SK-N-SH (cell line): ENCODE results near the gene ADNP2. TPM values are rescaled to one million over a fixed set of nuclear protein-coding genes. Genes with fewer than 3 reads are reported as not detected.
A peak's percentile ranks its signal among the peaks of the same experiment; 100 is the strongest.

Source experiments
- CTCF ChIA-PET: fragments of 300-600, 350-600 bp; formaldehyde crosslinking; extraction: SDS; loops from one replicate; lab custom pipeline; 2021; lab: Yijun Ruan, JAX
- POLR2A ChIA-PET: fragments of 350-600 bp; sonication (Branson Sonifier 250); formaldehyde crosslinking; extraction: SDS; loops from one replicate; lab custom pipeline; 2020; ENCODE audit warnings: antibody characterized with exemption, inconsistent platforms; lab: Yijun Ruan, JAX
- DNase-seq: peaks from one replicate; pipeline ENCODE4 v3.0.0; 2012
- H2AFZ ChIP-seq: fragments of 200-600 bp; sonication (generic); 2 replicates; pipeline ENCODE4 v1.8.1; 2016; ENCODE audit warnings: antibody characterized with exemption, mild to moderate bottlenecking, low read depth
- H3F3A ChIP-seq: fragments of 200-600 bp; sonication (generic); replicated peaks from 2 replicates; pipeline ENCODE3; 2016; ENCODE audit warnings: antibody characterized with exemption, mild to moderate bottlenecking; ENCODE audit not compliant: insufficient read depth
- H3K27ac ChIP-seq, 2 experiments: fragments of 200-500 bp in 1 of 2; fragments of 200-600 bp in 1 of 2; sonication (Bioruptor generic) in 1 of 2; sonication (generic), shearing (Covaris generic) in 1 of 2; 2 replicates each; pipeline versions ENCODE4 v1.5.1 to v1.6.1; 2014 to 2016; ENCODE audit warnings: low read depth in 2 of 2, inconsistent platforms in 1 of 2, low read length in 1 of 2, mild to moderate bottlenecking in 1 of 2, mixed read lengths in 1 of 2
- H3K27me3 ChIP-seq: fragments of 200-600 bp; sonication (generic), shearing (Covaris generic); 2 replicates; pipeline ENCODE4 v1.6.1; 2016; ENCODE audit warnings: mixed run types; ENCODE audit not compliant: insufficient read depth
- H3K36me3 ChIP-seq, 2 experiments: fragments of 200-500 bp in 1 of 2; fragments of 200-600 bp in 1 of 2; sonication (Bioruptor generic) in 1 of 2; sonication (generic) in 1 of 2; replicated peaks in 1 of 2; 2 replicates each; pipeline versions ENCODE3 to v1.5.1; 2014 to 2016; ENCODE audit warnings: low read length in 1 of 2, mild to moderate bottlenecking in 1 of 2; ENCODE audit not compliant: insufficient read depth in 2 of 2, control insufficient read depth in 1 of 2
- H3K4me1 ChIP-seq, 2 experiments: fragments of 200-500 bp in 1 of 2; fragments of 200-600 bp in 1 of 2; sonication (Bioruptor generic) in 1 of 2; sonication (generic), shearing (Covaris generic) in 1 of 2; 2 replicates each; pipeline versions ENCODE4 v1.5.1 to v1.6.1; 2014 to 2016; ENCODE audit warnings: low read depth in 1 of 2, low read length in 1 of 2, mixed run types in 1 of 2; ENCODE audit not compliant: insufficient read depth in 2 of 2, control insufficient read depth in 1 of 2
- H3K4me2 ChIP-seq: fragments of 200-600 bp; sonication (generic), shearing (Covaris generic); 2 replicates; pipeline ENCODE4 v1.6.1; 2017; ENCODE audit warnings: mixed run types
- H3K4me3 ChIP-seq, 2 experiments: fragments of 200-500 bp in 1 of 2; fragments of 200-600 bp in 1 of 2; sonication (Bioruptor generic) in 1 of 2; sonication (generic), shearing (Covaris generic) in 1 of 2; 2 replicates each; pipeline versions ENCODE4 v1.5.1 to v1.8.1; 2014 to 2016; ENCODE audit warnings: low read depth in 2 of 2, inconsistent platforms in 1 of 2, low read length in 1 of 2, mild to moderate bottlenecking in 1 of 2, mixed read lengths in 1 of 2, moderate library complexity in 1 of 2
- H3K79me2 ChIP-seq: fragments of 200-600 bp; sonication (generic); 2 replicates; pipeline ENCODE4 v1.8.1; 2017; ENCODE audit warnings: mild to moderate bottlenecking; ENCODE audit not compliant: insufficient read depth
- H3K9ac ChIP-seq: fragments of 200-600 bp; sonication (generic); 2 replicates; pipeline ENCODE4 v1.6.1; 2017; ENCODE audit warnings: mixed run types
- H3K9me2 ChIP-seq: fragments of 200-600 bp; sonication (generic); 2 replicates; pipeline ENCODE4 v1.6.1; 2017; ENCODE audit warnings: mixed run types
- H3K9me3 ChIP-seq: fragments of 200-600 bp; sonication (generic); 2 replicates; pipeline ENCODE4 v1.6.1; 2017; ENCODE audit warnings: mixed run types, mild to moderate bottlenecking, moderate library complexity
- H4K20me1 ChIP-seq: fragments of 200-600 bp; sonication (generic); 2 replicates; pipeline ENCODE4 v1.6.1; 2017; ENCODE audit warnings: mild to moderate bottlenecking, mixed run types; ENCODE audit not compliant: insufficient read depth
- CHD2 ChIP-seq: fragments of 150-350 bp; IDR thresholded peaks from 2 replicates; pipeline ENCODE4 v1.6.1; 2018; ENCODE audit warnings: low read length; ENCODE audit not compliant: partially characterized antibody
- ELF1 ChIP-seq: IDR thresholded peaks from 2 replicates; pipeline ENCODE4 v1.4.0; 2012
- EP300 ChIP-seq, 2 experiments: IDR thresholded peaks; 2 replicates each; pipeline versions ENCODE4 v1.4.0 to v1.6.1; 2012; ENCODE audit warnings: borderline replicate concordance in 1 of 2, low read depth in 1 of 2, low read length in 1 of 2
- EZH2phosphoT487 ChIP-seq: fragments of 200-600 bp; sonication (generic); IDR thresholded peaks from 2 replicates; pipeline ENCODE4 v1.6.1; 2017; ENCODE audit warnings: low read depth, mixed run types, mild to moderate bottlenecking, antibody characterized with exemption, moderate library complexity, borderline replicate concordance
- FOSL2 ChIP-seq: IDR thresholded peaks from 2 replicates; pipeline ENCODE4 v1.4.0; 2012; ENCODE audit warnings: low read depth, mild to moderate bottlenecking, moderate library complexity, borderline replicate concordance
- FOXM1 ChIP-seq: IDR thresholded peaks from 2 replicates; pipeline ENCODE4 v1.4.0; 2012; ENCODE audit warnings: low read depth, mild to moderate bottlenecking
- GABPA ChIP-seq: IDR thresholded peaks from 2 replicates; pipeline ENCODE4 v1.4.0; 2012; ENCODE audit warnings: low read depth, mild to moderate bottlenecking
- NFIC ChIP-seq: IDR thresholded peaks from 2 replicates; pipeline ENCODE4 v1.4.0; 2012; ENCODE audit warnings: borderline replicate concordance
- NRF1 ChIP-seq: IDR thresholded peaks from 2 replicates; pipeline ENCODE4 v1.6.1; 2012; ENCODE audit warnings: low read depth, mild to moderate bottlenecking, low read length
- POLR2AphosphoS5 ChIP-seq: IDR thresholded peaks from 2 replicates; pipeline ENCODE4 v1.6.1; 2012; ENCODE audit warnings: low read depth, low read length
- RAD21 ChIP-seq: IDR thresholded peaks from 2 replicates; pipeline ENCODE4 v1.6.1; 2012; ENCODE audit warnings: mild to moderate bottlenecking, low read length
- SMC3 ChIP-seq: IDR thresholded peaks from 2 replicates; pipeline ENCODE4 v1.6.1; 2012; ENCODE audit warnings: low read depth, low read length, improper control_type of control experiment
- TAF1 ChIP-seq: IDR thresholded peaks from 2 replicates; pipeline ENCODE4 v1.6.1; 2012; ENCODE audit warnings: low read depth, mild to moderate bottlenecking, low read length, moderate library complexity, borderline replicate concordance
- YY1 ChIP-seq: IDR thresholded peaks from 2 replicates; pipeline ENCODE4 v1.4.0; 2012; ENCODE audit warnings: low read depth, mild to moderate bottlenecking
- WGBS: methylation state at CpG from one replicate; pipeline ENCODE4 v1.1.6; 2017; ENCODE audit warnings: low lambda C conversion rate; 5-methylcytosine and 5-hydroxymethylcytosine counted together
- polyA plus RNA-seq, 3 experiments: library from polyadenylated mRNA; depleted of rRNA; stranded (reverse); fragments of >200 nt; gene quantifications; 2 replicates each; pipeline ENCODE4 v1.2.3, GENCODE V29; 2012
- TF ChIP-seq, protein P1 (sequence below): IDR thresholded peaks from 2 replicates; pipeline ENCODE4 v1.4.0; 2012; ENCODE audit warnings: low read depth
- TF ChIP-seq, protein P2 (sequence below): IDR thresholded peaks from 2 replicates; pipeline ENCODE4 v1.4.0; 2012; ENCODE audit warnings: low read depth, borderline replicate concordance
- TF ChIP-seq, protein P3 (sequence below): IDR thresholded peaks from 2 replicates; pipeline ENCODE4; 2012
- TF ChIP-seq, protein P4 (sequence below): fragments of 150-350 bp; IDR thresholded peaks from 2 replicates; pipeline ENCODE4 v1.6.1; 2017; ENCODE audit warnings: antibody characterized with exemption, low read length, low read depth, borderline replicate concordance

The ADNP2 gene
- polyA plus RNA-seq, 1 of the 3 experiments (the other 2 are of a cell fraction): 4.3 TPM

DNA sequence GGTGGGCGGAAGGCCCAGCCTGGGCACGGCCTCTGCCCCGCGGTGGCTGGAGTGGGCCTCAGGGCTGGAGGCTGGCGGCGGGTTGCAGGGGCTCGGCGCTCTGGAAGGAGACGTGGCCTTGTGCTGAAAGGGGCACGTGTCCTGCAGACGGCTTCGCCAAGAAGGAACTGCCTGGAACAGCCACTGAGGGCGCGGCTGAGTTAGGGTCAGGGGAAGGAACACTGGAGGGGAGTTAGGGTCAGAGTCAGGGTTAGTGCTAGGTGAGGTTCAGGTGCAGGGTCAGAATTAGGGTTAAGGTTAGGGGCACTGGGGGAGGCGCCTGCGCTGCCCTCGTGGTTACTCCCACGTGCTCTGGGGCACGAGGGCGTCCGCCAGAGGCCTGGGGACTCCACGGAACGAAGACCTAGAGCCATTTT lies 933 bp upstream of the ADNP2 start:
- ChIA-PET POLR2A (interaction anchor here (0.8 to 1.3 kb wide), 3 partner anchors 40 to 139 kb away, joined by 3 to 8 read pairs (median 4); partner anchors contain the start of genes PARD6G and RBFA), CTCF (no interaction called here)
- H2AFZ ChIP-seq: no peak overlapping the region
- peaks cover 7% of the 10 kb centered on the region for H3F3A ChIP-seq
- WGBS: 93% methylated on average over 23 of the region's 23 CpGs
- TF ChIP-seq EZH2phosphoT487: no peak
- TF ChIP-seq GABPA: no peak
- TF ChIP-seq, protein P1, sequence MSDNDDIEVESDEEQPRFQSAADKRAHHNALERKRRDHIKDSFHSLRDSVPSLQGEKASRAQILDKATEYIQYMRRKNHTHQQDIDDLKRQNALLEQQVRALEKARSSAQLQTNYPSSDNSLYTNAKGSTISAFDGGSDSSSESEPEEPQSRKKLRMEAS: no peak
- TF ChIP-seq FOSL2: no peak
- TF ChIP-seq YY1: no peak
- TF ChIP-seq NRF1: no peak
- no peak for TF ChIP-seq SMC3
- TF ChIP-seq CHD2: no peak
- TF ChIP-seq NFIC: no peak
- TF ChIP-seq POLR2AphosphoS5: no peak
- TF ChIP-seq, protein P2, sequence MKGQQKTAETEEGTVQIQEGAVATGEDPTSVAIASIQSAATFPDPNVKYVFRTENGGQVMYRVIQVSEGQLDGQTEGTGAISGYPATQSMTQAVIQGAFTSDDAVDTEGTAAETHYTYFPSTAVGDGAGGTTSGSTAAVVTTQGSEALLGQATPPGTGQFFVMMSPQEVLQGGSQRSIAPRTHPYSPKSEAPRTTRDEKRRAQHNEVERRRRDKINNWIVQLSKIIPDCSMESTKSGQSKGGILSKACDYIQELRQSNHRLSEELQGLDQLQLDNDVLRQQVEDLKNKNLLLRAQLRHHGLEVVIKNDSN: no peak
- TF ChIP-seq ELF1: no peak
- no peak for TF ChIP-seq EP300 (IDR thresholded peaks at IDR 0.05; ENCODE audit: borderline replicate concordance in 1 of 2, low read depth in 1 of 2, low read length in 1 of 2)
- TF ChIP-seq FOXM1: no peak
- TF ChIP-seq RAD21: no peak
- TF ChIP-seq TAF1: no peak
- TF ChIP-seq, protein P3, sequence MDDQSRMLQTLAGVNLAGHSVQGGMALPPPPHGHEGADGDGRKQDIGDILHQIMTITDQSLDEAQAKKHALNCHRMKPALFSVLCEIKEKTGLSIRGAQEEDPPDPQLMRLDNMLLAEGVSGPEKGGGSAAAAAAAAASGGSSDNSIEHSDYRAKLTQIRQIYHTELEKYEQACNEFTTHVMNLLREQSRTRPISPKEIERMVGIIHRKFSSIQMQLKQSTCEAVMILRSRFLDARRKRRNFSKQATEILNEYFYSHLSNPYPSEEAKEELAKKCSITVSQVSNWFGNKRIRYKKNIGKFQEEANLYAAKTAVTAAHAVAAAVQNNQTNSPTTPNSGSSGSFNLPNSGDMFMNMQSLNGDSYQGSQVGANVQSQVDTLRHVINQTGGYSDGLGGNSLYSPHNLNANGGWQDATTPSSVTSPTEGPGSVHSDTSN: no peak
- TF ChIP-seq, all 33 proteins: peak for 0
- H3K27ac ChIP-seq: no peak overlapping the region; a peak in 2 of 4 replicates
- peaks cover 36% of the 10 kb centered on the region for H3K79me2 ChIP-seq
- H3K4me2 ChIP-seq: no peak overlapping the region
- no peak overlapping the region for H3K4me3 ChIP-seq
- H3K9ac ChIP-seq: no peak overlapping the region
- H3K27me3 ChIP-seq: no peaks in the 10 kb centered on the region
- H3K9me3 ChIP-seq: no peaks in the 10 kb centered on the region
- no peaks in the 10 kb centered on the region for H3K9me2 ChIP-seq
- peaks cover 35% of the 10 kb centered on the region for H4K20me1 ChIP-seq
- no peak for DNase-seq
- peaks cover 18 to 24% of the 10 kb centered on the region in 2 experiments; a peak in 3 of 4 replicates for H3K4me1 ChIP-seq
- H3K36me3 ChIP-seq: peaks cover 6 to 13% of the 10 kb centered on the region in 2 experiments

DNA sequence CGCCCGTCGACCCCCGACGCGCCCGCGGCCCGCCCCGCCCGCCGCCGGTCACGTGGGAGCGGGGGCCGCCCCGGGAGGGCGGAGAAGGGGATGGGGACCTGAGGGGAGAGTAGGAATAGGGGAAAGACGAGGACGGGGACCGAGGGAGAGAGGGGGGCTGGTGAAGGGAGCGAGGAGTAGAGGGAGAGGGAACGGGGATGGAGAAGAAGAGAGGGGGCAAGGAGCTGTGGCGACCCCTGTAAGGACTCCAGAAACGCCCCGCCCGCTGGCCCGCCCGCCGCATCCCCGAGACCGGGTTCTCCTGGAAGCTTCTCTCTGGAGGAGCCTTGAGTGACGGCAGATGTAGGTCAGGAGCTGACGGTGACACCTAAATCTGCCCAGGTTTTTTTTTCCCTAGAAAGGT lies 615 bp downstream of the ADNP2 start:
- peaks cover 7% of the 10 kb centered on the region for H3F3A ChIP-seq
- H3K9me3 ChIP-seq: no peaks in the 10 kb centered on the region
- no peak overlapping the region; the same call in 1 of the 2 replicates for H2AFZ ChIP-seq
- H3K4me2 ChIP-seq: peak overlapping the region; percentile 92
- peak; percentile 87 for DNase-seq
- peak overlapping the region; percentile 85 to 88 for H3K4me3 ChIP-seq
- peaks cover 6 to 13% of the 10 kb centered on the region in 2 experiments for H3K36me3 ChIP-seq
- peaks cover 19 to 24% of the 10 kb centered on the region in 2 experiments; a peak in 3 of 4 replicates for H3K4me1 ChIP-seq
- H3K9me2 ChIP-seq: no peaks in the 10 kb centered on the region
- peaks cover 50% of the 10 kb centered on the region for H4K20me1 ChIP-seq
- H3K79me2 ChIP-seq: peaks cover 51% of the 10 kb centered on the region
- POLR2A ChIA-PET: interaction anchor here (0.6 to 1.0 kb wide), 2 partner anchors 33 to 70 kb away, joined by 3 to 4 read pairs; no protein-coding TSS in a partner anchor
- H3K27ac ChIP-seq: peak overlapping the region; percentile 34 to 92; a peak in 3 of 4 replicates
- no peak for TF ChIP-seq NFIC
- TF ChIP-seq, protein P2: peak; percentile 81
- TF ChIP-seq, protein P3: peak; percentile 20; the same call in 1 of the 2 replicates
- TF ChIP-seq, protein P4, sequence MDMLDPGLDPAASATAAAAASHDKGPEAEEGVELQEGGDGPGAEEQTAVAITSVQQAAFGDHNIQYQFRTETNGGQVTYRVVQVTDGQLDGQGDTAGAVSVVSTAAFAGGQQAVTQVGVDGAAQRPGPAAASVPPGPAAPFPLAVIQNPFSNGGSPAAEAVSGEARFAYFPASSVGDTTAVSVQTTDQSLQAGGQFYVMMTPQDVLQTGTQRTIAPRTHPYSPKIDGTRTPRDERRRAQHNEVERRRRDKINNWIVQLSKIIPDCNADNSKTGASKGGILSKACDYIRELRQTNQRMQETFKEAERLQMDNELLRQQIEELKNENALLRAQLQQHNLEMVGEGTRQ: peak; percentile 35; the same call in 1 of the 2 replicates
- no peak for TF ChIP-seq SMC3
- CTCF ChIA-PET: interaction anchor here (1.4 kb wide), 1 partner anchor 48 kb away, joined by 3 read pairs; no protein-coding TSS in a partner anchor
- under 1% methylated on average over 30 of the region's 34 CpGs for WGBS
- no peaks in the 10 kb centered on the region for H3K27me3 ChIP-seq
- H3K9ac ChIP-seq: peak overlapping the region; percentile 58
